GM21360 (cell line): ENCODE results near the gene MCF2L2.
A peak's percentile ranks its signal among the peaks of the same experiment; 100 is the strongest.
"Not testable (repeated sequence)": the region's sequence is repeated elsewhere in the genome, so short reads cannot be mapped to it uniquely, and the experiment has no call there.

Source experiments
- ATAC-seq: cut with Tn5 transposase; IDR thresholded peaks from one replicate; pipeline ENCODE4 v1.9.1; 2021; ENCODE audit warnings: mild to moderate bottlenecking, moderate library complexity; ENCODE audit not compliant: unreplicated experiment

MCF2L2 gene

DNA sequence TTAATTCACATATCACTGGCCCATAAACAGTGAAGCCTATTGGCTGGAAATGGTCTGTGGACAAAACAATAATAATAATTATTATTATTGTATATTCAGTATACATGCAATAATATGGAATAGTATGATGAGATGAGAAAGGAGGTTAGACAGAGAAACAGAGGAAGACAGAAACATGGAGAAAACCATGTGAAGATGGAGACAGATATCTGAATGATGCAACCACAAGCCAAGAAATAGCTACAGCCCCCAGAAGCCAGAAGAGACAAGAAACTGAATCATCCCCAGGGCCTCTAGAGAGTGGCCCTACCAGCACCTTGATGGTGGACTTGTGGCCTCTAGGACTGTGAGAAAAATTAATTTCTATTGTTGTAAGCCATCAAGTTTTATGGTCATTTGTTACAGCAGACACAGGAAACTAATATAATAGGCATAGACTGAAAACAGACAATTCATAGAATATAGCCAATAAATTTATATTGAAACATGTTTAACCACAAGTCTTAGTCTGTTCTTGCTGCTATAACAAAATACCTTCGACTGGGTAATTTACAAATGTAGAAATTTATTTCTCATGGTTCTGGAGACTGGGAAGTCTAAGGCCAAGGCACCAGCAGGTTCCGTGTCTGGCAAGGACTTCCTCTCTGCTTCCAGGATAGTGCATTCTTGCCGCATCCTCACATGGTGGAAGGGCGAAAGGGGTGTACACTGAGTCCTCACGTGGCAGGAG is 31.6 kb downstream of the MCF2L2 start:
- ATAC-seq: no peak

DNA sequence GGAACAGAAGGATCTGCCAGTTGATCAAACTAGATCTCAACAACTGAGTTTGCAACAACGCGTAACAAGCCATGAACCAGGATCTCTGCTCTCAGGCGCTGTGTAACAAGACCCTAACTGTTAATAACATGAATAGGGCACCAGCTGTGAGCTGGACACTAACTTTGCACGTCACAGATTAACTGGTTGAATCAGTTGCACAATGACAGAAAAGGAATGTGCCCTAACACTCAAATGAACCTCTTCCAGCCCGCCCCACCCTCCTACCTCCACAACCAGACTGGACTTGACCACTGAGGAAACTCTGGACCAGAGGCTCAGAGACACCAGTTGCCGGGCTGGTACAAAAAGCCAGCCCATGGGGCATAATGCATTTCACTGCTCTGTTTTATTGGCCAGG is 34.3 kb downstream of the MCF2L2 start:
- ATAC-seq: no peak

DNA sequence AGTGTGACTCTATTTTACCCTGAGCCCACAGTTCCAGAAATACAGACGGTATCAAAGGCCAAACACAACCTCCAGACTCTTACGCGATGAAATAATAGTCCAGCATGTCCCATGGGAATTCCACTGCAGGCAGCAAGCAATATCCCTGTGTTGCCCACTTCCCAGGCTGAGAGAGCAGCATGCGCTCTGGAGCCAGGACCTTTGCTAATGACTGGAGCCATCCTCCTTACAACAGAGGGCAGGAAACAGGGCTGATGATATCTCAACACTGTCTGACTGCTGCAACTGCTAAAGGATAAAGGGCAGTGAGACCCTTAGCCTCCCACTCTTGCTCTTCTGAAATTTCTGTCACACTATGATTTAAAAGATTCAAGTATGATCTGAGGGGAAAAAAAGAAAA is 34.8 kb downstream of the MCF2L2 start:
- no peak for ATAC-seq

DNA sequence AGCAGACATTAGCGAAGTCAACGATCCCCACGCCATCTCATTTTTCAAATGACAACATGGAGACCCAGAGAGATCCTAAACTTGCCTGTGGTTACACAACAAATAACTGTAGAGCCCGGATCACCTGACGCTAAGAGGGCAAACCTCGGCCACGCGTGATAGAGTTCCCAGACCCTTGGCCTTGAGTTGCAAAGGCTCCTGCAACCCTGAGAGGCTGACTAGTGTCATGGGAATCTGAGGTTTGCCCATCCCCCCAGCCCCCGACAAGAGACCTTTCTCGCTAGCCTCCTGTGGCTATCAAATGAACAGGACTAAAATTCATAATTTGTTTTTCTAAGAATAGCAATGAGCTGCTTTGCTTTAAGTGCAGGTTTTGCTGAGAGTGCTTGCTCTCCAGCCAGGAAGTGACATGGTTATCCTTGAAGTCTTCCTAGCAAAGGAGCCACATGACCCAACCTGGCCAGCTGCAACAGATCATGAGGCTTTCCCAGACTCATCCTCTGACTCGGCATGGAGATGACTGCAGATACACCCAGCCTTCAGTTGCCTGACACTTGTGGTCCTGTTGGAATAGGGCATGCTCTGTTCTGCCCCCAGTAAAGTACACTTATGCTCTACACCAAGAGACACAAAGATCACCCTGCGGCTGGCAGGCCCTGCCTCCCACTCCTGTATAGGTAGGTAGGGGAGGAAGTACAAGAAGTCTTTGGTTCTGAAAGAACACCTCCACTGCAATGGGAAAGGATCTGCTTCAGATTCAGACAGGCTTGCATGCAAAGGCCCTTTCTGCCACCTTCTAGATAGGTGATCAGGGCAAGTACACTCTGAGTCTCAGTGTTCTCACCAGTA is 36.0 kb downstream of the MCF2L2 start:
- no peak for ATAC-seq

DNA sequence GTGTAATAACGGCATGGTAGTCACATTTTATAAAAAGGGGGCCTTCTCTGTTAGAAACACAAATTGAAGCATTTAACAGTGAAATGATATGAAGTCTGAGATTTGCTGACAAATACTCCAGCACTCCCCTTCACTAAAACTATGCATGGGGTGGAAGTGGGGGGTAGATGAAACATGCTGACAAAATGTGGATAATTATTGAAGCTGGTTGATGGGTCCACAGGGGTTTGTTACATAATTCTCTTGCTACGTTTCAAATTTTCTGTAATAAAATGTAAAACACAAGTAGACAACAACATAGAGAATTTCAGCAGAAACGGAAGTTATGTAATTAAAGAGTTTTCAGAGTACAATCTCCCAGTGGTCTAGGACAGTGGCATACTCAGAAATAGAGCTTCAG is 37.0 kb downstream of the MCF2L2 start:
- no peak for ATAC-seq

DNA sequence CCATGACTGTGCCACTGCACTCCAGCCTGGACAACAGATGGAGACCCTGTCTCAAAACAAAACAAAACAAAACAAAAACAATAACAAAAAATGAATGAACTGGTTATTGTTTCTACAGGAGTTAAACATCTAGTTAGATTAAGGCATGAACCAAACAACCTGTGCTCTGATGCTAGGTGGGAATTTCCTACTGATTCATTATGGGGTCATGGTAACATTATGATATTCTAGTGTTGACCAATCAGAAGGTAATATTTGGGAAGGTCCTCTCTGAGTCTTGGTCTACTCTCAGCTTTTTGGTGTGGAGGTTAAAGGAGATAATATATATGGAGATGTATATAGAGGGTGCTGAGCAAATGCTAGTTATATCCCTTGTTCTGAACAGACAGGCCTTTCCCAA is 37.6 kb downstream of the MCF2L2 start:
- ATAC-seq: no peak

DNA sequence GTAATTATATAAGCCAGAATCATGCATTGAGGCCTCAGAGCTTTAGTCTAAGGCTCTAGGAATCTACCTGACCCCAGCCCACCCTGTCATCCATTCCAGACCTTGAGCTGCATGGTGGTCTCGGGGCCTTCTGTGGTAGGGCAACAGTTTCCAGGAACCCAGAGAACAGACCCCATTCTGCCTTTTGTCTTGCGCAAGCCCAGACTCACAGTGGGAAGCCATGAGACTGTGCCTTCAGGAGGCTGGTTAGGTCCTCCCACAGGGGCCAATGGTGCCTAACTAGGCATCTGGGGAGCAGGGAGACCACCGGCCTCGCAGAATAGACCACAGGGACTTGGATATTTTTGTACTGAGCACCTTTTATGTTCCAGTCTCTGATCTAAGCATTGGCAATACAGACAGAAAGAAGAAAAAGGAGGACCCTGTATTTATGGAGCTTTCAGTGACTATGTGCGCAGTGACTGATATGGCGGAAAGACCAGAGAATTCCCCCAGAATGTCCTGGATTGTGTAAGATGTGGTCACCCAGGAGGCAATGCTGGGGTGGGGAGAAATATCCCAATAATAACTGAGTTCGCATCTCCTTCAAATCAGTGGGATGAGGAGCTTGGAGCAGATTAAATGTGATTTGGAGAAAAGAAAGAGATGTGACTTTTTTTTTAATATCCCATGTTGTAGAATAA is 40.1 kb downstream of the MCF2L2 start:
- ATAC-seq: no peak

DNA sequence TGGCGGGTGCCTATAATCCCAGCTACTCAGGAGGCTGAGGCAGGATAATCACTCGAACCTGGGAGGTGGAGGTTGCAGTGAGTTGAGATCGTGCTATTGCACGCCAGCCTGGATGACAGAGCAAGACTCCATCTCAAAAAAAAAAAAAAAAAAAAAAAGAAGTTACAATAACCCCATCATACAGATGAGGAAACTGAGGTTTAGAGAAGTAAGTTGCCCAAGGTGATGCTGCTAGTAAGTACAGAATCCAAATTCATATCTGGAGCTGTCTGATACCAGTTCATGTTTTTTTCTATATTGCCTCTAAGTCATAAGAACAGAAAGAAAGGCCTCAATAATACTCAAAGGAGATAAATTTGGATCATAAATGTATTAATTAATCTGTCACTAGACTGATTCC is 40.6 kb downstream of the MCF2L2 start:
- no peak for ATAC-seq

DNA sequence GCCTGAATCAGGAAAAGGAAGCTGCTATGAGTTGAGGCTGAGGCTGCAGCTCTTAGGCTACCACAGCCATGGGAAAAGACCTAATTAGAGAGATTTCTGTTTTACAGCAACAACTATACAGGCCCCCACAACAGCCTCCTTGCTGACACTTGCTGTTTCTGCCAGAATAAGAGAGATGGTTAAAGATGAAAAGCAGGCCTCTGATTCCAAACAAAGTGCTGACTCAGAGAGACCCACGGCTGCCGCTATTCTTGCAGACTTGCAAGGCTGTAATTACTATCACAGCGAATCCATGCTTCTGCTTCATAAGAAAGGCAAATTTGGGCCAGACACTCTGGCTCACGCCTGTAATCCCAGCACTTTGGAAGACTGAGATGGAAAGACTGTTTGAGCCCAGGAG is 41.8 kb downstream of the MCF2L2 start:
- no peak for ATAC-seq

DNA sequence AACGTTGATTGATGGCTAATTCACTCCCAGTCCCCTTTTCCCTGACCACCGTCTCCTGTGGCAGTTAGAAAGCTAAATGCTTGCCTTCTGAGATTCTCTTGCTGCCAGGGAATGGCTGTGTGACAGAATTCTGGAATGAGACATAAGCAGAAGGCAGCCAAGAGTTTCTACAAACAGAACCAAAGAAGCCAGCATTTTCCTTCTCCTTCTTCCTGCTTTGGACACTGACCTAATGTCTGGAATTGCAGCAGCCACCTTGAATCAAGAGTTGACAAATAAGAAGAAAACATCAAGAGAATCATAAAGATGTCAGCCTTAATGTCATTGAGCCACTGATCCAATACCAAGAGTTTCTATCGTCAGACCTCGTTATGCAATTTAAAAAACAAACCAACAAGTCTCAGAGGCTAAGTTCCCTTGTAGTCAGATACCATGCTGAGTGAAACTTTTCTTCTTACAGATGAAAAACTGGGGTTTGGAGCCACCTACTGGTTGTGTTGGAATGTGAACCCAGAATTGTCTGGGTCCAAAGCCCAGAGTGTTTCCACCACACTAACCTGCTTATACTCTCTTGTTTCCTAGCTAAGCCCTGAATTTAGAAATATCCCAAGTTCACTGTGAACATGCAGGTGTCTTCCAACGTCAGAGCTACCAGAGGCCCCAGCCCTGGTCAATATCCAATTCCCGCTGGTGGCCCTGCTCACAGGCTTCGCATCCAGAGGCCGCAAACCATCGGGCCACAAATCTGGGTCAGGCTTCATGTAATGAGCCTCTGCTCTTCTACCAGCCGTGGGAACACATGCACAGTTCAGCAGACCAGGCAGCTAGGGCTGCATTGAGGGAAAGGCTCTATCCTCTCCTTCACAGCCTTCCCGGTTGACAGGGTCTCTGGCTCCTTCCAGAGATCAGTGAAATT is 42.5 kb downstream of the MCF2L2 start:
- ATAC-seq: no peak

DNA sequence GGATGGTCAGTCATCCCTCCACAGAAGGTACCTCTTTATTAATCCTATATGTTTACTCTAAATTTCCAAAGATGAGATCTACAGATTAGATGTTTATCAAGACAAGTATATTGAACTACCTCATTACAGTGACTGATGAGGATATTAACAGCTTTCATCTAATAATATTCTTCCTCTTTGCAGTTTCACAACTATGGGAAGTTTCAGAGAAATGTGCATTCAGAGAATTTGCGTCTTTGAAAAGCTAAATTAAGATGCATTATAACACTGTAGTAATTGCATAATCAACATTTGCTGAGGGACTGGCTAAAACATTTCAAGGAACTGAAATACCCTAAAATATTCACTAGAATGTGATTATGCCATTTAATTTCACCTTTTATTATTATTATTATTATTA is 46.7 kb downstream of the MCF2L2 start:
- no peak for ATAC-seq

DNA sequence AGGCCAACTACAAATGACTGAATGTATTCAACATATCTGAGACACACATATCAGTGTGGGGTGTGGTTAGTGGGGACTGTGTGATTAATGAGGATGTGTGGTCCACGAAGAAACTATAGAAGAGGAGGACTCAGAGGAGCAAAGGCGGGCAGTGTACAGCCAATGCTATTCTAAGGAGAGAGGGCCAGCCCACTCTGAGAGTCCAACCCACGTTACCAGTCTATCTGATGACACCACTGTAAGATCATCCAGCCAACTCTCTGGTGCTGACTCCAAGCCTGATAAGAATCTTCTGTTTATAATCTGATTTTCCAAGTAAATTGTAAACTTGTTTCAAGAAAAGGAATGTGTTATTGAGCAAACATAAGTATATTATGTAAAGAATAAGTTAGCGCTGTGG is 47.2 kb downstream of the MCF2L2 start:
- ATAC-seq: no peak

DNA sequence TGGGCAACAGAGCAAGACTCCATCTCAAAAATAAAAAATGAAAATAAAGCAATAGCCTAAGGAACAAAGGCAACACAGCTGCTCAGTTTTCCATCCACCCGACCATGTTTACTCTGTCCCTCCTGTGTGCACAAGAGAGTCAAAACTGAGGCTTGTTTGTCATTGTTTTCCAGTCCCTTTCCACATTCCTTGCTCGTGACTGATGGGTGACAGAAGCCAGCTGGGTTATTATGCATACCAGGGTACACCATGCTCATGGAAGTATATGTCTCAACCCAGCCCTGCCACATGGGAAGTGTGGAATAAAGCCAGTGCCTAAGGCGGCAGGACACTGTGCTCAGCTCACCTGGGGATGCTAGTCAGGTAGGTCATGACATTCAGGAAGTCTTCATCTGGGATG is 49.5 kb downstream of the MCF2L2 start:
- no peak for ATAC-seq

DNA sequence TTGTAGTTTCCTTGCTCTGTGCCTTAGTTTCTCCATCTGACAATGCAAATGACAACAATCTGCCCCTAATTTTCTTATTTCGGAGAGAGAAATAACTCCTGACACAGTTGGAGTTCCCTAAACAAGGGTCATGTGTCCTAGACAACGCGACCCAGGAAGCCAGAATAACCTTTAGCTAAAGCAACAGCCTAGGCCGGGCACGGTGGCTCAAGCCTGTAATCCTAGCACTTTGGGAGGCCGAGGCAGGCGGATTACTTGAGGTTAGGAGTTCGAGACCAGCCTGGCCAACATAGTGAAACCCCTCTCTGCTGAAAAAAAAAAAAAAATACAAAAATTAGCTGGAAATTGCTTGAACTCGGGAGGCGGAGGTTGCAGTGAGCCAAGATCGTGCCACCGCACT is 49.9 kb downstream of the MCF2L2 start:
- no peak for ATAC-seq

DNA sequence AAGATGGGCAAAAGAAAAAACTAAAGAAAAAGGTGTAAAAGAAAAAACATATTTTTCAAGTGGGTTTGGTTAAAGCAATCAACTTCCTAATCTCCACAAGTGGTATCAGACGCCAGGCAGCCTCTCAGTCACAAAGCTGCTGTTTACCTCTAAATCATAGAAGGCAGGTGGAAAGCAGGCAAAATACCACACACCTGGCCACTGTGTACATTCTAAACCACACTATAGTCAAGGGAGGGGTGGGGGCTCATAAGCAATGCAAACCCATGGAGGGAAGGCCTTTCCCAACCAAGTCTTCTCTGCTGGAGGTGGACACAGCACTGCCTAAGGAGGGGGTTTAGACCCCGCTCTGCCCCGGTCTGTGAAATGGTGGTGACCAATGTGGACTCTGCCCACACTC is 50.4 kb downstream of the MCF2L2 start:
- ATAC-seq: no peak

DNA sequence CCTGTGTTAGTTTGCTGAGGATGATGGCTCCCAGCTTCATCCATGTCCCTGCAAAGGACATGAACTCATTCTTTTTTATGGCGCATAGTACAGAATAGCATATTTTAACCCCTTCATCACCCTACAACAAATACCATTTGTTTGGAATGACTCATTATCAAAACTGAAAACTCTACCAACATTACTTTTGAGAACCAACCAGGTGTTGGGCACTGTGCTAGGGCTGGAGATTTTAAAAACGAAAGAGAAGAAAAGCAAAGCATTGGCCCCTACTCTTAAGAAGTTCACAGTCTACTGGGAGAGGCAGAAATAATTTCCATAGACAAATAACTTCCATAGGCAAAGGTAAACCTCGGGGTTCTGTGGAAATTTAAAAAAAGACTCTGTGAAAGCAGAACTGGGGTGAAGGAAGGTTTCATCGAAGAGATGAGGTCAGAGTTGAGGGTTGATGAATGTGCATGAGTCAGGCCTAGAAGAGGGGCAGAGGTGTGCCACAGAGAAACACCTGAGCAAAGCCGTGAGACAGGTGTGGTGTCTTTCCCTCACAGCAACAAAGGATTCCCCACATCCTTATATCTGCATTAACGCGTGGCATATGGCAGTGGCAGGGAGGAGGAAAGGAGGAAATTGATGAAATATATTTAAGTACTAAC is 51.0 kb downstream of the MCF2L2 start:
- ATAC-seq: peak; percentile 44

DNA sequence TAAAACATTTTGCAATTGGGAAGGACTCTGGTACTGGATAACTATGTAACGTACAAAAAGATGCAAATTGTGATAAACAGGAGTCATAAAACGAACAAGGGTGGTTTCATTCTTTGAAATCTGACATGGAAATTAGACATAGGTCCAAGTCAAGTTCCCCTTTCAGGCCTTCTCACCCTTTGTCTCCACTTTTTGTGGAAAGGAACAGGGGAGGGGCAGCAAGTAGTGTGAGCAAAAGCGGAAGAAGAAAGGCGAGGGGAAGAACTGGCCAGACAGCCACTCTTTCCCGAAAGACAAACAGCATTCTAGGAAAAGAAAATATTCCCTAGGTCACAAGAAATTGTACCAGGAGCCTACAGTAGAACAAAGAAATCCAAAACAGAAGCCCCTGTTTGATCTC is 52.6 kb downstream of the MCF2L2 start:
- ATAC-seq: no peak

DNA sequence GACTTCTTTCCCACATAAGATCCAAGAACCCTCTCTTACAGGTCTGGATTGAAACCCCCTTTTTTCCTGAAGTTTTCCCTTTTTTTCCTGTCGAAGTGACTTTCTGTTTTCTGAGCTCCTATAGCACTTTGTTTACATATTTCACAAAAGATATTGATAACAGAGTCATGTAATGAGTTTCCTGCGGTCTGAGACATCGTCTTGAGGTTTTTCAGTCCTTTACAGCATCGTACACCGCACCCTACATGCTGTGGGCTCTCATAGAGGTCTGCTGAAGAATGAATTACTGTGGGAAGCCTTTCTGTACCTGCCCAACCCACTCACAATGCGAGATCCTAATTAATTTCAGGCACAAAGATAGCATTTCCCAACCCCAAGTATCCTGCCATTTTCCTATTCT is 53.1 kb downstream of the MCF2L2 start:
- ATAC-seq: no peak

DNA sequence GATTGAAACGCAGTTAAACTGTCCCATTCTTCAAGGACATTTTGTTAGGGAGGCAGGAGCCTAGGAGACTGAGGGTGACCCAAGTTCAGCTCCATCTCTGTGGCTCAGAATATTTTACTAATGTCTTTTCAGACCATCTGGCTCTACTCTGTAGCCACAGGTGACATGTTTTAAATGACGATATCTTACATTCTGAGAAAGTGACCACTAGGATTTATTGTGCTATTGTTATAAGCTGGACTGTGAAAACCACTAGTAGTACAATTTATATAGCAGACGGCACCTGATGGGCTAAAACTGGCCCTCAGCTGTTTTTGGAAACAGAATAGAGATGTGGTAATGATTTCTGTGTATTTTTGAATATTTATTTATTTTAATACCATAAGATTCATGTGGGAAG is 55.5 kb downstream of the MCF2L2 start:
- ATAC-seq: no peak

DNA sequence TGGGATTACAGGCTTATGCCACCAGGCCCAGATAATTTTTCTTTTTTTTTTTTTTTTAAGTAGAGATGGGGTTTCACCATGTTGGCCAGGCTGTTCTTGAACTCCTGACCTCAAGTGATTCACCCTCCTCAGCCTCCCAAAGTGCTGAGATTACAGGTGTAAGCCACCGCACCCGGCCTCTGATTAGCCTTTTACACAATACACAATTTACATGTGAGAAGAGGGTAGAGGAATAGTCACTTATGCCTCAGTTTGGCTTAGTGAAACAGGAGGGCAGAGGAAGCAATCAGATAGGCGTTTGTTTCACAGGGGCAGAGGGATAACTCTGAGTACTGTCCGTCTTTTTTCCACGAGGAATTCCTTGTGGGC is 56.8 kb downstream of the MCF2L2 start:
- not testable (repeated sequence) for ATAC-seq
